Measurements from ENCODE around the gene DDX10. TPM values are rescaled to one million over a fixed set of nuclear protein-coding genes. Genes with fewer than 3 reads are reported as not detected.
A peak's percentile ranks its signal among the peaks of the same experiment; 100 is the strongest.

The DDX10 gene
- total and polyA plus RNA-seq, 7 donors: 12.0 to 41.0 (median 18.2) TPM

GRCh38 chr11:108983636-108984420 is 319.0 kb downstream of the DDX10 start:
- no peak overlapping the region for H3K27ac ChIP-seq
- H3K4me1 ChIP-seq: no peaks in the 10 kb centered on the region
- 71 to 73% methylated on average over 6 of the region's 6 CpGs for WGBS, 2 donors
- H3K9me3 ChIP-seq: no peaks in the 10 kb centered on the region
- TF ChIP-seq POLR2AphosphoS5 (IDR thresholded peaks at IDR 0.05): no peak
- no peak for TF ChIP-seq EP300 (IDR thresholded peaks at IDR 0.05)
- no peak for TF ChIP-seq POLR2A (IDR thresholded peaks at IDR 0.05)
- no peak for TF ChIP-seq CTCF (IDR thresholded peaks at IDR 0.05)
- intact Hi-C loops (cut with DNase I): no loop called here
- no peak for DNase-seq
- no peaks in the 10 kb centered on the region for H3K36me3 ChIP-seq
- peaks cover 0 to 3% (median 2%) of the 10 kb centered on the region in 3 donors for H3K27me3 ChIP-seq
- H3K4me3 ChIP-seq: no peak overlapping the region

- DNase-seq: no peak
- Histone ChIP-seq H3K27ac (peak overlapping the region in 1 of 4 donors; percentile 21), H3K4me3 (no peak overlapping the region), H3K9me3 (peaks cover 0 to 2% (median 0%) of the 10 kb centered on the region in 4 donors), H3K36me3 (no peaks in the 10 kb centered on the region), H3K27me3 (no peaks in the 10 kb centered on the region), H3K4me1 (no peaks in the 10 kb centered on the region)
- intact Hi-C loops (cut with DNase I): no loop called here
- TF ChIP-seq EP300 (IDR thresholded peaks at IDR 0.05) (no peak), CTCF (IDR thresholded peaks at IDR 0.05) (no peak), POLR2A (IDR thresholded peaks at IDR 0.05) (no peak), POLR2AphosphoS5 (IDR thresholded peaks at IDR 0.05) (no peak)
Measured at GRCh38 chr11:108984523-108984922, 319.7 kb downstream of the DDX10 start.

DNA sequence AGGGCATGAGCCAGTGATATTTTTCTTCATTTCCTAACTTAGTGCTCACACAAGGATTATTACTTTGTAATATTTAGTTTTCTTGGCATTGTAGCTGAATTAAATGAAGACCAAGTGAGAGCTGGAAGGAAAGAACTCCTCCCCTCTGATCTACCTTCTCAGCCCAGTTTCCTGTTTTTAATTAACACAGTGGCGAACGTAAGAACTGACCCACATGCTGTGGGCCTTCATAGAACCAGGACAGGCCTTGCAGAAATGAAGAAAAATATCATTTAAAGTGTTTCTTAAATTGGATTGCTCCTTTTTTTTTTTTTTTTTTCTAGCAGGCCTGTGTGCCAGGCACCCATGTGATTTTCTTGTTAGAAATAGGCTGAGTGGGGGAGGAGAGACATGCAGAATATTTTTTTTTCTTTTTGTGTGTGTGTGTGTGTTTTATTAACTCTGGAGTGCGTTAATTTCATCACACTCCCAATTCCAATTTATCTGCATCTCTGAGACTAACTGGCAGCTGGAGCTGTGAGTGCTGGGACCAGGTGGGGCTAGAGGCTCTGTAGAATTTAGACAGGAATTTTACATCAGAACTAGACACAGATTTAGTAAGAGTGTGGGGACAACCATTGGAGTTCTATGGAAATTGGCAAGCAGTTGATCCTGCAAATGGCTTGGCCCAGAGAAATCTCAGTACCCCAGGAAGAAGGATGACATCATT is 320.5 kb downstream of the DDX10 start:
- no peaks in the 10 kb centered on the region for H3K27me3 ChIP-seq
- intact Hi-C loops (cut with DNase I): no loop called here
- no peaks in the 10 kb centered on the region for H3K4me1 ChIP-seq
- WGBS, 2 donors: 62 to 78% methylated on average over 3 of the region's 3 CpGs
- no peaks in the 10 kb centered on the region for H3K36me3 ChIP-seq
- H3K9me3 ChIP-seq: peaks cover 0 to 3% (median 0%) of the 10 kb centered on the region in 4 donors
- H3K27ac ChIP-seq: peak overlapping the region in 1 of 4 donors; percentile 21
- no peak overlapping the region for H3K4me3 ChIP-seq
- no peak for TF ChIP-seq POLR2A (IDR thresholded peaks at IDR 0.05)
- no peak for TF ChIP-seq EP300 (IDR thresholded peaks at IDR 0.05)
- no peak for TF ChIP-seq POLR2AphosphoS5 (IDR thresholded peaks at IDR 0.05)
- no peak for TF ChIP-seq CTCF (IDR thresholded peaks at IDR 0.05)
- no peak for DNase-seq

DNA sequence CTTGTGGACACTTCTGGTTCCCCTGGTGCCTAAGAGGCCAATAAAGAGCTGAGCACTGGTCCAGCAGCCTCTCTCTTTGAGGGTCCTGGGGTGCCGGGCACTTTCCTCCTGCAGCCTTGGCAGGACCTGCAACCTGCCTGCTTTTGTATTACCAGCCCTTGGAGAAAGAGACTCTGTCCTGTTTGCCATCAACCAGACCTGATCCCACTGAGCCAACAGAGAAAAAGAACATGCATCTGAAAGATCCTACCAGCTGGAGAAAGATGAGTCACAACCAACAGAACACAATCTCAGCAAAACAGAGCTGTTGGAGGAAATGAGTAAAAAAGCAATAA is 321.0 kb downstream of the DDX10 start:
- intact Hi-C loops (cut with DNase I): no loop called here
- TF ChIP-seq EP300 (IDR thresholded peaks at IDR 0.05) (no peak), POLR2AphosphoS5 (IDR thresholded peaks at IDR 0.05) (no peak), CTCF (IDR thresholded peaks at IDR 0.05) (no peak), POLR2A (IDR thresholded peaks at IDR 0.05) (no peak)
- DNase-seq: no peak
- WGBS, 2 donors: 79 to 91% methylated on average over 1 of the region's 1 CpG
- H3K9me3 ChIP-seq: peaks cover 0 to 3% (median 0%) of the 10 kb centered on the region in 4 donors
- H3K36me3 ChIP-seq: no peaks in the 10 kb centered on the region
- H3K4me1 ChIP-seq: no peaks in the 10 kb centered on the region
- no peak overlapping the region for H3K4me3 ChIP-seq
- H3K27me3 ChIP-seq: no peaks in the 10 kb centered on the region
- no peak overlapping the region for H3K27ac ChIP-seq

Other genes starting within 250 kb of the DDX10 start
- gene C11orf65, start 197.5 kb upstream of the DDX10 start, total RNA-seq: 1 to 10 TPM in 1 of 4 donors, under 1 TPM in 3; 0.14 to 1.1 (median 0.51) TPM
- gene C11orf65, start 197.5 kb upstream of the DDX10 start, polyA plus RNA-seq: under 1 TPM in 1 of 3 donors, not detected in 2; 0.42 TPM
- gene POGLUT3, start 166.7 kb upstream of the DDX10 start, total RNA-seq: 10 to 100 TPM; 17.7 to 28.5 (median 24.0) TPM
- 1 to 10 TPM; 4.4 to 9.2 (median 4.8) TPM for gene POGLUT3, start 166.7 kb upstream of the DDX10 start, polyA plus RNA-seq
- under 1 TPM; 0.36 to 0.55 (median 0.52) TPM for gene EXPH5, start 71.3 kb upstream of the DDX10 start, total RNA-seq
- gene EXPH5, start 71.3 kb upstream of the DDX10 start, polyA plus RNA-seq: 1 to 10 TPM; 1.4 to 2.4 (median 2.3) TPM